VCaP (cell line): ENCODE results near the gene NUBPL.
"Not testable (repeated sequence)": the region's sequence is repeated elsewhere in the genome, so short reads cannot be mapped to it uniquely, and the experiment has no call there.

Experiments
- H3K27ac ChIP-seq: fragments of 450-650 bp; 2 replicates; pipeline ENCODE4 v1.5.1; 2017
- CTCF ChIP-seq: fragments of 450-650 bp; conservative IDR thresholded peaks from 2 replicates; pipeline ENCODE4 v1.5.1; 2017; ENCODE audit warnings: mild to moderate bottlenecking, moderate library complexity

NUBPL gene

GRCh38 chr14:31842899-31843298 is 281.7 kb downstream of the NUBPL start:
- no peak overlapping the region for H3K27ac ChIP-seq
- TF ChIP-seq CTCF = no peak

- H3K27ac ChIP-seq = no peak overlapping the region
- no peak for TF ChIP-seq CTCF
Observed at GRCh38 chr14:31843361-31844091, 282.3 kb downstream of the NUBPL start.

GRCh38 chr14:31854508-31855075 is 293.4 kb downstream of the NUBPL start:
- H3K27ac ChIP-seq = no peak overlapping the region
- TF ChIP-seq CTCF = no peak

- no peak overlapping the region for H3K27ac ChIP-seq
- no peak for TF ChIP-seq CTCF
Observed at GRCh38 chr14:31855262-31855661, 294.1 kb downstream of the NUBPL start.

- H3K27ac ChIP-seq = not testable (repeated sequence)
Observed at GRCh38 chr14:31856003-31856402, 294.8 kb downstream of the NUBPL start.

- no peak for TF ChIP-seq CTCF
- no peak overlapping the region for H3K27ac ChIP-seq
Observed at GRCh38 chr14:31858868-31859267, 297.7 kb downstream of the NUBPL start.

- H3K27ac ChIP-seq = no peak overlapping the region
- TF ChIP-seq CTCF = no peak
Observed at GRCh38 chr14:31864937-31865855, 304.0 kb downstream of the NUBPL start.
